T follicular helper cell (primary cell): ENCODE results near the gene SUFU.
A peak's percentile ranks its signal among the peaks of the same experiment; 100 is the strongest.
"Not testable (repeated sequence)": the region's sequence is repeated elsewhere in the genome, so short reads cannot be mapped to it uniquely, and the experiment has no call there.

Experiments
- DNase-seq: peaks from one replicate; pipeline ENCODE4 v3.0.0-alpha.2; 2020; ENCODE audit warnings: low read depth

SUFU gene

DNA sequence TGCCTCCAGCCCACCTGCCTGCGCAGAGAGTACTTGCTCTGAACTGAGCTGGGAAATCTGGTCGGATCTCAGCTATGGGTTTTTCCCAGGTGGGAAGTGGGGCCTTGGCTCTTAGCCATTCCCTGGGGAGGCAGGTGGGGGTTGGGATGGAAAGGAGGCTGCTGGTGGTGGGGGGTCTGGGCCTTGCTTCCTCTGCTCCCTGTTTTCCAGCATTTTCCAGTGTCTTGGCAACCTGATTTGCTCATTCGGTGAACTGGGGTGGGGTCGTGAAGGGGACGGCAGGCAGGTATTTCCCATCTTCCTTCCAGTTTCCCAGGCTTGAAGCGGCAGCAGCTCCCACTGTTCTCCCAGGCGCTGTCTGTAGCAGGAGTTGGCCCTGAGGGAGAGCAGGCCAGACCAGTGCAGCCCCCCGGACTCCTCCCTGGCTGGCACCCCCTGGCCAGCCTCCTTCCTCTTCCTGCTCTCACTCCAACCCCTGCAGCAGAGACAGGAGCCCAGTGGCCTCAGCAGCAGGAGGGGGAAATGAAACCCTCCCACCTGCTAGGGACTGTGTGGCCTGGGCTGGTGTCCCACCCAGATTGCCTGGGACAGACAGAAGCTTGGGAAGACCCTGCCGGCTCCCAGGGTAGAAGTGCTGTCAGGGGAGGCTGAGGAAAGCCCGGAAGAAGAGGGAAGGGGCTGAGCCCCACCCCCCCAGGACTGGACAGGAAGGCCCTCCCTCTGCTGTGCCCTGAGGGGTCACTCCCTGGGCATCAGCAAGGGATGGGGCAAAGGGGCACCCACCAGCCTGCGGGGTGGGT is 147.1 kb downstream of the SUFU start:
- no peak for DNase-seq

DNA sequence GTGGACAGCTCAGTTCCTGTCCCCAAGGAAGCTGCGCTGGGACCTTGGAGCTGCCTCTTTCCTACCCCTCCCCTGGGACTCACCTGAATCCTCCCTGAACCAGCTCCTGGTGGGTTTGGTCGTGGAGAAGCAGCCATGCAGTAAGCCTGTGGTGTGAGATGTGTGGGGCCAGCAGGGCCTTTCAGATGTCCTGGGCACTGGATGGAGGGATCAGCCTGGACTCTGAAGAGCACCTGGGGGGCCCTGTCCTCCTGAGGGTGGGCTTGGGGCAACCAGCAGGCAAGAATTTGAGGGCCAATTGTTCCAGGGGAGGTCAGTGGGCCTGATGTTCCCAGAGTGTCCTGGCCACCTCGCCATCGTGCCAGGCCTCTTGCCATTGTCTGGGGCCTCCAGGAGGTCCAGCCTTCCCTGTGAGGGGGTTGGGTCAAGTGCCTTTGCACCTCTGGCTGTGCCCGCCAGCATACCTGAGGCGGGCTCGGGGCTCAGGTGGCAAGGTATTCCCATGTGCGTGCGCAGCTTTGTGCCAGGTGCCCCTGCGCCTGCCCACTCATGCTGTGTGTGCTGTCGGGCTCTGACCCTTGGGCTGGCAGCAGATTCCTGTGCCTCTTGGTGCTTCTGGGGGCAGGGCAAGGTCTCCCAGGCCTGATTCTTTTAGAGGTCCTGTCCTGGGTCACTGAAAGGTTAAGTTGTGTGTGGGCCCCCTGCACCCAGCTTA is 147.8 kb downstream of the SUFU start:
- DNase-seq: no peak

DNA sequence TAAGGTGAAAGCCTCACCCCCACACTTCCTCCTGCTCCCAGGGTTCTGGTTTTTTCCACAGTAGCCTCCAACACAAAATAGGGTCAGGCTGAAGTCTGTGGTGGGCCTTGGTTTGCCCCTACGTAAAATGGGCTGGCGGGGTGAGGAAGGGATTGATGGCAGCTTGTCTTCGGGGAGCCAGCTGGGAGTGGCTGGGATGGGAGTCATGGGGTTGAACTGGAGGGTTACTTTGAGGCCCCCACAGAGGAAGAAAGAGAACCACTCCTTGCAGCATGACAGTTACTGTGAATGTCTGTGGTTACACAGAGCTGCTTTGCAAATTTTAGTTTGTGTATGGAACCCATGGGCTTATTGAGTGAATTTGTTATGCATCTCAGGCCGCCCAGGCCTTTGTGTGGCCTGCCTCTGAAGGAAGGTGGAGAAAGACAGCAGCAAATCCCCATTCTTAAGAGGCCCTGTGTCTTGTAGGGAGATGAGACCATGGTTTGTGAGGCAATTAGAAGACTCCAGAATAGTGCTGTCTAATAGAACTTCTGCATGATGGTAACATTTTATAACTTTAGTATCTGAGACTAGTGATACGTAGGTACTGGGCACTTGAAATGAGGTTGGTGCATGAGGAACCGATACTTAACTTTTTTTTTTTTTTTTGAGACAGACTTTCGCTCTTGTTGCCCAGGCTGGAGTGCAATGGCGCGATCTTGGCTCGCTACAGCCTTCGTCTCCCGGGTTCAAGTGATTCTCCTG is 148.6 kb downstream of the SUFU start:
- no peak for DNase-seq

DNA sequence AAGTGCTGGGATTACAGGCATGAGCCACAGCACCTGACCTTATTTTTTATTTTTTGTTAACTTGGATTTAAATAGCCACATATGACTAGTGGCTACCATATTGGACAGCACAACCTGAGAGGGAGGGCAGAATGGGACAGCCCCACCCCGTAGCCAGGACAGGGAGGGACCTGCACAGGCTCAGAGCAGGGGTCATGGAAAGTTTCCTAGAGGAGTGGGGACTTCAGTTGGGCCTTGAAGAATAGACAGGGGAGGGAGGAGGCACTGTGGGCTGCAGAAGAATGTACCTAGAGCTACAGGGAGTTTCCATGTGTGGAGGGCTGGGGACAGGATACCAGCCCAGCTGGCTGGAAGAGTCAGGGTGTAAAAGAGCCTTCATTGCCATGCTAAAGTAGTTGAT is 149.3 kb downstream of the SUFU start:
- DNase-seq: no peak

DNA sequence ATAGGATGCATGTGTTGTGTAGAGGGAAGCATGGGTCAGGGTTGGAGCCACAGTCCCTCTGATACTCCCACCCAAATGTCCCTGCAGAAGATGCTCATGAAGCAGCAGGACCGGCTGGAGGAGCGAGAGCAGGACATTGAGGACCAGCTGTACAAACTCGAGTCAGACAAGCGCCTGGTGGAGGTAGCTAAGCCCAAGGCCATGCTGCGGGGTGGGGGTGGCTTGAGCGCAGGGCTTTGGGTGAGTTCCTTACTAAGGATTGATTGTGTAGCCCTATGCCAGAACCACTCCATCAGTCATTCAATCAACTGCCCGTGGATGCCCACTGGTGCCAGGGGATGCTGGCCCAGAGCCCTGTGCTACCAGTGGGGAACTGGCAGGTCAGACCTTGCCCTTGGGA is 150.8 kb downstream of the SUFU start:
- no peak for DNase-seq

- DNase-seq: no peak
These were observed 151.2 kb downstream of the SUFU start for GRCh38 chr10:102654969-102655368.

DNA sequence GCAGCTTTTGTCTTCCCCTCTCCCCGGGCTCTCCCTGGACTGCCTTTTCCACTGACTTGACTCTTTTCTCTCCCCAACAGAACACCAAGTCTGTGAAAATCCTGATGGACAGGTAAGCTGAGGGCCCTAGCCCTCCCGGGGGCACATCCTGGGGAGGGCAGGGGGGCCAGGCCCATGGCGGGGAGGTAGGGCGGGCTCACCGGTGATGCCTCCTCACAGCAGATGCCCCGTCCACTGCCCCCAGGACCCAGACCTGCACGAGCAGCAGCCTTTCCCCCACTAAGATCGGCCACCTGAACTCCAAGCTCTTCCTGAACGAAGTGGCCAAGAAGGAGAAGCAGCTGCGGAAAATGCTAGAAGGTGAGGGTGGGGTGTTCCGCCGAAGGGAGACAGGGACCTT is 152.3 kb downstream of the SUFU start:
- no peak for DNase-seq

DNA sequence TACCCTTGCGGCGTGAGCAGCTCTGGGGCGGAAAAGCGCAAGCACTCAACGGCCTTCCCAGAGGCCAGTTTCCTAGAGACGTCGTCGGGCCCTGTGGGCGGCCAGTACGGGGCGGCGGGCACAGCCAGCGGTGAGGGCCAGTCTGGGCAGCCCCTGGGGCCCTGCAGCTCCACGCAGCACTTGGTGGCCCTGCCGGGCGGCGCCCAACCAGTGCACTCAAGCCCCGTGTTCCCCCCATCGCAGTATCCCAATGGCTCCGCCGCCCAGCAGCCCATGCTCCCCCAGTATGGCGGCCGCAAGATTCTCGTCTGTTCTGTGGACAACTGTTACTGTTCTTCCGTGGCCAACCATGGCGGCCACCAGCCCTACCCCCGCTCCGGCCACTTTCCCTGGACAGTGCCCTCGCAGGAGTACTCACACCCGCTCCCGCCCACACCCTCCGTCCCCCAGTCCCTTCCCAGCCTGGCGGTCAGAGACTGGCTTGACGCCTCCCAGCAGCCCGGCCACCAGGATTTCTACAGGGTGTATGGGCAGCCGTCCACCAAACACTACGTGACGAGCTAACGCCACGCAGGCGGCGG is 153.1 kb downstream of the SUFU start:
- no peak for DNase-seq

GRCh38 chr10:102657451-102657850 is 153.7 kb downstream of the SUFU start:
- no peak for DNase-seq

DNA sequence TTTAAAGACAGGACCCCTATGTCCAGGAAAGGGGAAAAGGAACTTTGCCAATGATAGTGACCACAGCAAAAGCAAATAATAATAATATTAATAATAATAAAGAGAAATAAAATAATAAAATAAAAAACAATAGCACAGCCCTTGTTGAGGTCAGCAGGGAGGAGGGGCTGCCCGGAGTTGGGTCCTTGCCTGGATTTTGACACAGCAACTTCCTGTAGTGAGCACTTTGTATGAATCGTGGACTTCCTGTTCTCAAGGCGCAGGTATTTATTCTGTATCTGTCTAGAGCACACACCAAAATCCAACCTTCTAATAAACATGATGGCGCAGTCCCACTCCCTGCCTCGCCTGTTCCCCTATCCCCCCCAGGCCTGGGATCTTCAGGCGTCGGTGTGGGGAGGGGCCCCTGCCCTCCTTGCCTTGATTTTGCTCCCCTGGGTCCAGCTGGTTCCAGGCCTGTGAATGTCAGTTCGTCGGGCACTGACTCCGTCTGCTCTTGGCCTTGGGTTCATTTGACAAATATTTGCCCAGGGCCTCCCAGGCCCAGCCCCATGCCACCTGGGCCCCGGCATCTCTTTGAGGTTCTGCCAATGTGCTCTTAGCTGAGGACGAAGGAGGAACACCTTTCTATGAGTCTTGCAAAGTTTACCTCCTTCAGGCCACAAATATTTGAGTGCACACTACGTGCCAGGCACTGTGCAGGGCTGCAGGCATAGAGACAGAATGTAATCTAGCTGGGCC is 154.4 kb downstream of the SUFU start:
- no peak for DNase-seq

- DNase-seq: no peak
These were observed 155.0 kb downstream of the SUFU start for GRCh38 chr10:102658802-102659201.

DNA sequence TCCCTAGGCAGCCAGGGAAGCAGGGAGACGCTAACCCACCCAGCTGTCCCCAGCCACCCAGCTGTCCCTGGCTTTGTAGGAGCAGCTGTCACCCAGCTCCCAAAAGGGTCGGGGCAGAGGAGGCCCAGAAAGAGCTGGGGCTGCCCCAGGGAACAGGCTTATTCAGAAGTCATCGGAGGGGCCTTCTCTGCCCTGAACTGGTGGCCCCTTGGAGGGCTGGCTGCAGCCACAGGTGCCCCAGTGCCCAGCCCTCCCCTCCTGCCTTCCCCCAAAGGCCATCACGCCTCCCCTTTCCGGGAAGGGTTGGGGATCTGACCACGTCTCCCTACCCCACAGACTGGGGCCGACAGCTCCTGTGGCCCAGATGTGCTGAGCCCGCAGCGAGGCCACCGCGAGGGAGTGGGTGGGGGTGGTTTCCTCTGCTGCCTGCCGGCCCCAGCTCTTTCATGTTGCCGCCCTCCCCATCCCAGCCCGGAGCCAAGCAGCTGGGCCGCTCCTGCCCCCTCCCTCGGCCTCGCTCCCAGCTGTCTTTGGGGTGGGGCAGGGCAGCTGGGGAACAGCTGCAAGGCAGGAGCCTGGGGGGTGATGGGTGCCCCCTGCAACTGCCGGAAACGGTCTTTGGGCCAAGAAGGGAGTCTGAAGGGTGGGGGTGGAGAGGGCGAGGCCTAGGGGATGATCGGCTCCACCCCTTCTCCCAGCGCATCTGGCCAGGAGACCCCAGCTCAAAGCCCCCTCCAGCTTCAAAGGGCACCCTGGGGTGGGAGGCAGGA is 157.3 kb downstream of the SUFU start:
- DNase-seq: peak; percentile 37

- no peak for DNase-seq
These were observed 157.9 kb downstream of the SUFU start for GRCh38 chr10:102661658-102662028.

DNA sequence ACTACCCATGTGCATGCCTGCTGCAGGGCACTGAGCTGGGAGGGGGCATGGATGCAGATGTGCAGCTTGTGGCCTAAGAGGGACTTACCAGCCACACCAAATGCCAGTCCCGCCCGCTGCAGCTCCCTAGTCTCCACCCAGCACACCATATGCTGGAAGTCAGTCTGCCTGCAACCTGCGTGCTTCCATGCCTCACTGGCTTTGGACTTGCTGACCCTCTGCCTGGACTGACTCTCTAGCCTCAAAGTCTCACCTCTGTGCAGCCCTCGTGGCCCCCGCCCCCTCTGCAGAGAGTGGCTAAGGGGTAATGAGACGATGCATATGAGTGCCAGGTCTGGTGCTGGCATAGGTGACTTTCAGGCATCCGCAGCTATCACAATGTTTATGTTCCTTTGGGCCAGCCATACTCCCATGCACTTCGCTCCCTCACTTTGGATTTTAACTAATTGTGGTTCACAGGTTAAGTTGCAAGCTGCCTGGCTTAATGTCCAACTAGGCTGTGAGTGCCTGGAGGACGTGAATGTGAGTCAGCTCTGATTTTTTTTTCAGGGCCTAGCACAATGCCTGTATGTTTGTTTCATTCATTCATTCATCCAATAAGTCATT is 162.2 kb downstream of the SUFU start:
- DNase-seq: no peak

GRCh38 chr10:102667411-102667810 is 163.6 kb downstream of the SUFU start:
- not testable (repeated sequence) for DNase-seq

GRCh38 chr10:102668326-102669107 is 164.7 kb downstream of the SUFU start:
- no peak for DNase-seq

GRCh38 chr10:102669206-102670064 is 165.7 kb downstream of the SUFU start:
- DNase-seq: no peak

DNA sequence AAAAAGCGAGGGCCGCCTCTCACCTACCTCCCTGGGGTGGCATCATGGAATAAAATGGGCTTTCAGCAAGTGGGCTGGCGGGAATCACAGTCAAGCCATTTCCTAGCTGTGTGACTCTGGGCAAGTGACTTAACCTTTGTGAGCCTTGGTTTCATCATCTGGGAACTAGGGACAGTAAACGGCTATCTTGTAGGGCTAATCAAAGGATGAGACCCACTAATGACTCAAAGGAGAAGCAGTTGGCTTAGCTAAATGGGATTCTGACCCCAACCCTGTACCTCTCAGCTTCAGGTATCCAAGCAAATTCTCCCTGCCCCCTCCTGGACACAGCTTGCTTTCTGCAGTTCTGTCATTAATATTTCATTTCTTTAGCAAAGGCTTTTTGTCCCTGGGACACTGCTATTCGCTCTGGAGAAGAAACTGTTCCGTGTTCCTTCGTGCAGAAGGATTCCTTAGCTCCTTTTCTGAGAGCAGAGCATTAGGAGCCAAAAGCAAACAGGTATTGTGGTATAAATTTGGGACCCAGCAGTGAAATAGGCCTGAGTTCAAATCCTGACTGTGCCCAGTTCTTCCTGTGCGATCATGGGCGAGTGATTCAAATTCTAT is 166.4 kb downstream of the SUFU start:
- no peak for DNase-seq
